ENCODE data around the gene CERT1.
"Not testable (repeated sequence)": the region's sequence is repeated elsewhere in the genome, so short reads cannot be mapped to it uniquely, and the experiment has no call there.

- TF ChIP-seq CTCF (IDR thresholded peaks at IDR 0.05; ENCODE audit: poor library complexity); EZH2 (IDR thresholded peaks at IDR 0.05; ENCODE audit: borderline replicate concordance); EZH2phosphoT487 (IDR thresholded peaks at IDR 0.05; ENCODE audit: low read depth, severe bottlenecking, unreplicated experiment): not testable (repeated sequence)
Measured at GRCh38 chr5:75498875-75499274, 12.6 kb downstream of the CERT1 start.
